HUES48 (cell line): ENCODE measurements around the gene OTUB1.

Experiments
- H3K27ac ChIP-seq: one replicate; pipeline ENCODE4 v1.7.0; 2013; ENCODE audit warnings: low read depth, low read length, inconsistent platforms
- H3K27me3 ChIP-seq: 2 replicates; pipeline ENCODE4 v1.6.1; 2013; ENCODE audit warnings: mild to moderate bottlenecking, low read length; ENCODE audit not compliant: control insufficient read depth, insufficient read depth
- H3K36me3 ChIP-seq: 2 replicates; pipeline ENCODE4 v1.6.1; 2013; ENCODE audit warnings: low read length; ENCODE audit not compliant: control insufficient read depth, insufficient read depth
- H3K4me1 ChIP-seq: 2 replicates; pipeline ENCODE4 v1.6.1; 2013; ENCODE audit warnings: mild to moderate bottlenecking, low read length; ENCODE audit not compliant: control insufficient read depth, insufficient read depth
- H3K4me3 ChIP-seq: 2 replicates; pipeline ENCODE4 v1.5.1; 2013; ENCODE audit warnings: mild to moderate bottlenecking, low read depth, low read length
- H3K9ac ChIP-seq: 2 replicates; pipeline ENCODE4 v1.6.1; 2013; ENCODE audit warnings: mild to moderate bottlenecking, low read depth, low read length, moderate library complexity
- H3K9me3 ChIP-seq: 2 replicates; pipeline ENCODE4 v1.6.1; 2013; ENCODE audit warnings: low read length; ENCODE audit not compliant: control insufficient read depth, insufficient read depth

Gene OTUB1

GRCh38 chr11:64026575-64027205 lies 40.5 kb downstream of the OTUB1 start:
- H3K4me1 ChIP-seq, result peaks cover 55% of the 10 kb centered on the region
- H3K36me3 ChIP-seq, result no peaks in the 10 kb centered on the region
- H3K27ac ChIP-seq, result no peak overlapping the region
- no peaks in the 10 kb centered on the region for H3K9me3 ChIP-seq
- H3K4me3 ChIP-seq, result no peak overlapping the region
- no peak overlapping the region for H3K9ac ChIP-seq
- H3K27me3 ChIP-seq, result peaks cover 37% of the 10 kb centered on the region

GRCh38 chr11:64027651-64028397 lies 41.6 kb downstream of the OTUB1 start:
- Histone ChIP-seq H3K36me3 (no peaks in the 10 kb centered on the region), H3K4me3 (no peak overlapping the region), H3K9ac (no peak overlapping the region), H3K9me3 (no peaks in the 10 kb centered on the region), H3K4me1 (peaks cover 48% of the 10 kb centered on the region), H3K27me3 (peaks cover 49% of the 10 kb centered on the region), H3K27ac (peak overlapping the region; percentile 51)

- peaks cover 54% of the 10 kb centered on the region for H3K27me3 ChIP-seq
- no peaks in the 10 kb centered on the region for H3K9me3 ChIP-seq
- H3K27ac ChIP-seq, result peak overlapping the region; percentile 51
- no peak overlapping the region for H3K4me3 ChIP-seq
- H3K9ac ChIP-seq, result no peak overlapping the region
- H3K36me3 ChIP-seq, result no peaks in the 10 kb centered on the region
- H3K4me1 ChIP-seq, result peaks cover 46% of the 10 kb centered on the region
Measured at GRCh38 chr11:64028398-64029115, 42.3 kb downstream of the OTUB1 start.

- Histone ChIP-seq H3K9ac (no peak overlapping the region), H3K9me3 (no peaks in the 10 kb centered on the region), H3K27me3 (peaks cover 66% of the 10 kb centered on the region), H3K4me1 (peaks cover 34% of the 10 kb centered on the region), H3K4me3 (no peak overlapping the region), H3K36me3 (no peaks in the 10 kb centered on the region), H3K27ac (no peak overlapping the region)
Measured at GRCh38 chr11:64029773-64030172, 43.5 kb downstream of the OTUB1 start.

- Histone ChIP-seq H3K4me3 (no peak overlapping the region), H3K27ac (no peak overlapping the region), H3K9ac (no peak overlapping the region), H3K9me3 (no peaks in the 10 kb centered on the region), H3K4me1 (peaks cover 30% of the 10 kb centered on the region), H3K27me3 (peaks cover 75% of the 10 kb centered on the region), H3K36me3 (no peaks in the 10 kb centered on the region)
Measured at GRCh38 chr11:64031001-64031400, 44.8 kb downstream of the OTUB1 start.

- Histone ChIP-seq H3K36me3 (no peaks in the 10 kb centered on the region), H3K27me3 (peaks cover 82% of the 10 kb centered on the region), H3K27ac (no peak overlapping the region), H3K9ac (no peak overlapping the region), H3K4me1 (peaks cover 34% of the 10 kb centered on the region), H3K9me3 (no peaks in the 10 kb centered on the region), H3K4me3 (no peak overlapping the region)
Measured at GRCh38 chr11:64032050-64032449, 45.8 kb downstream of the OTUB1 start.

- no peak overlapping the region for H3K4me3 ChIP-seq
- peaks cover 15% of the 10 kb centered on the region; the same call in 1 of the 2 replicates for H3K4me1 ChIP-seq
Measured at GRCh38 chr11:64034411-64034811, 48.2 kb downstream of the OTUB1 start.

GRCh38 chr11:64035081-64035524 lies 48.9 kb downstream of the OTUB1 start:
- 0 out of 2 replicates have a peak, but pooled peaks cover 11% of the 10 kb centered on the region for H3K4me1 ChIP-seq
- H3K27me3 ChIP-seq, result peaks cover 94% of the 10 kb centered on the region
- no peak overlapping the region for H3K9ac ChIP-seq
- no peak overlapping the region for H3K27ac ChIP-seq
- no peaks in the 10 kb centered on the region for H3K9me3 ChIP-seq
- H3K4me3 ChIP-seq, result no peak overlapping the region; the same call in 1 of the 2 replicates
- no peaks in the 10 kb centered on the region for H3K36me3 ChIP-seq

More at GRCh38 chr11:64034411-64034811, 48.2 kb downstream of the OTUB1 start:
- H3K9ac ChIP-seq, result no peak overlapping the region
- no peaks in the 10 kb centered on the region for H3K36me3 ChIP-seq
- no peaks in the 10 kb centered on the region for H3K9me3 ChIP-seq
- H3K27ac ChIP-seq, result no peak overlapping the region
- peaks cover 94% of the 10 kb centered on the region for H3K27me3 ChIP-seq

GRCh38 chr11:64035576-64035975 lies 49.3 kb downstream of the OTUB1 start, which contains the start of gene FLRT1:
Gene FLRT1, plus strand, starts transcription at chr11:64035931. Its CDS starts 80,337 bp downstream, at chr11:64116268.
- Histone ChIP-seq H3K9ac (no peak within 1 kb of the TSS), H3K27me3 (peaks cover 94% of the 10 kb centered on the region), H3K4me3 (peak within 1 kb of the TSS; percentile 57), H3K9me3 (no peaks in the 10 kb centered on the region), H3K27ac (no peak within 1 kb of the TSS), H3K4me1 (0 out of 2 replicates have a peak, but pooled peaks cover 11% of the 10 kb centered on the region), H3K36me3 (no peaks in the 10 kb centered on the region)

- Histone ChIP-seq H3K9ac (no peak overlapping the region), H3K36me3 (no peaks in the 10 kb centered on the region), H3K4me3 (peak overlapping the region; percentile 57), H3K9me3 (no peaks in the 10 kb centered on the region), H3K27ac (no peak overlapping the region), H3K27me3 (peaks cover 90% of the 10 kb centered on the region), H3K4me1 (0 out of 2 replicates have a peak, but pooled peaks cover 11% of the 10 kb centered on the region)
Measured at GRCh38 chr11:64036087-64037026, 50.1 kb downstream of the OTUB1 start.
